Loucy (cell line): ENCODE results near the gene OR1N2.

ENCODE experiments used
- H2AFZ ChIP-seq: fragments of 200-600 bp; sonication (generic); 2 replicates; pipeline ENCODE4 v1.6.0; 2016; ENCODE audit warnings: antibody characterized with exemption, mild to moderate bottlenecking, low read length, moderate library complexity
- H3F3A ChIP-seq: fragments of 200-600 bp; 2 replicates; pipeline ENCODE4 v1.6.0; 2016; ENCODE audit warnings: antibody characterized with exemption, low read depth, mild to moderate bottlenecking
- H3K27me3 ChIP-seq: fragments of 200-600 bp; sonication (generic); 2 replicates; pipeline ENCODE4 v1.6.1; 2014; ENCODE audit warnings: low read length, mild to moderate bottlenecking; ENCODE audit not compliant: insufficient read depth, poor library complexity, severe bottlenecking
- H3K36me3 ChIP-seq: fragments of 200-600 bp; sonication (generic); 2 replicates; pipeline ENCODE4 v1.6.1; 2016; ENCODE audit warnings: low read length; ENCODE audit not compliant: insufficient read depth
- H3K4me1 ChIP-seq: fragments of 200-600 bp; sonication (generic); 2 replicates; pipeline ENCODE4 v1.5.1; 2014; ENCODE audit warnings: low read length, mild to moderate bottlenecking; ENCODE audit not compliant: insufficient read depth, poor library complexity, severe bottlenecking
- H3K4me2 ChIP-seq: fragments of 200-600 bp; sonication (generic); 2 replicates; pipeline ENCODE4 v1.6.0; 2014; ENCODE audit warnings: antibody characterized with exemption, low read length, low read depth, mild to moderate bottlenecking; ENCODE audit not compliant: poor library complexity, severe bottlenecking
- H3K4me3 ChIP-seq: fragments of 200-600 bp; sonication (generic); 2 replicates; pipeline ENCODE4 v1.5.1; 2014; ENCODE audit warnings: low read length, mild to moderate bottlenecking, mixed read lengths; ENCODE audit not compliant: poor library complexity, severe bottlenecking
- H3K79me2 ChIP-seq: fragments of 200-600 bp; sonication (generic); 2 replicates; pipeline ENCODE4 v1.6.1; 2014; ENCODE audit warnings: low read length; ENCODE audit not compliant: insufficient read depth
- H3K9ac ChIP-seq: fragments of 200-600 bp; sonication (generic); 2 replicates; pipeline ENCODE4 v1.6.0; 2014; ENCODE audit warnings: mild to moderate bottlenecking, low read depth, low read length, moderate library complexity; ENCODE audit not compliant: poor library complexity, severe bottlenecking
- H3K9me2 ChIP-seq: fragments of 200-600 bp; sonication (generic); replicated peaks from 2 replicates; pipeline ENCODE4 v1.6.1; 2016; ENCODE audit warnings: low read depth, low read length, mixed read lengths
- H3K9me3 ChIP-seq: fragments of 200-600 bp; sonication (generic); 2 replicates; pipeline ENCODE4 v1.6.1; 2014; ENCODE audit warnings: mild to moderate bottlenecking, antibody characterized with exemption, low read length, low read depth; ENCODE audit not compliant: insufficient read depth
- H4K20me1 ChIP-seq: fragments of 200-600 bp; sonication (generic); 2 replicates; pipeline ENCODE4 v1.6.0; 2014; ENCODE audit warnings: antibody characterized with exemption, low read length, mild to moderate bottlenecking; ENCODE audit not compliant: insufficient read depth, poor library complexity, severe bottlenecking
- CTCF ChIP-seq: fragments of 200-600 bp; sonication (generic); conservative IDR thresholded peaks from 2 replicates; pipeline ENCODE4 v1.5.1; 2014; ENCODE audit warnings: mild to moderate bottlenecking, antibody characterized with exemption, low read length
- EZH2phosphoT487 ChIP-seq: fragments of 200-600 bp; IDR thresholded peaks from 2 replicates; pipeline ENCODE4 v1.6.1; 2018; ENCODE audit warnings: antibody characterized with exemption, mild to moderate bottlenecking, moderate library complexity, borderline replicate concordance

OR1N2 gene

GRCh38 chr9:122538757-122539156, 14.2 kb upstream of the OR1N2 start:
- Histone ChIP-seq H4K20me1 (no peaks in the 10 kb centered on the region), H3K79me2 (no peaks in the 10 kb centered on the region), H3K27me3 (no peaks in the 10 kb centered on the region), H3K9ac (no peak overlapping the region), H3K9me3 (no peaks in the 10 kb centered on the region), H3K4me2 (no peak overlapping the region), H3K4me1 (no peaks in the 10 kb centered on the region), H3K36me3 (no peaks in the 10 kb centered on the region), H3K9me2 (no peaks in the 10 kb centered on the region), H3K4me3 (no peak overlapping the region), H2AFZ (no peak overlapping the region), H3F3A (no peaks in the 10 kb centered on the region)
- no peak for TF ChIP-seq CTCF
- TF ChIP-seq EZH2phosphoT487, result no peak

GRCh38 chr9:122546196-122546595, 6.7 kb upstream of the OR1N2 start:
- H3K27me3 ChIP-seq, result no peaks in the 10 kb centered on the region
- no peaks in the 10 kb centered on the region for H3K9me3 ChIP-seq
- H3K79me2 ChIP-seq, result no peaks in the 10 kb centered on the region
- H2AFZ ChIP-seq, result no peak overlapping the region
- H3K9me2 ChIP-seq, result no peaks in the 10 kb centered on the region
- no peak for TF ChIP-seq EZH2phosphoT487
- TF ChIP-seq CTCF, result no peak
- no peak overlapping the region for H3K4me2 ChIP-seq
- H3K36me3 ChIP-seq, result no peaks in the 10 kb centered on the region
- no peaks in the 10 kb centered on the region for H3F3A ChIP-seq
- no peak overlapping the region for H3K4me3 ChIP-seq
- no peaks in the 10 kb centered on the region for H4K20me1 ChIP-seq
- H3K4me1 ChIP-seq, result no peaks in the 10 kb centered on the region
- no peak overlapping the region for H3K9ac ChIP-seq

- no peak overlapping the region for H3K4me3 ChIP-seq
Observed at GRCh38 chr9:122551371-122551770, 1.5 kb upstream of the OR1N2 start.

More at GRCh38 chr9:122551371-122551770, 1.5 kb upstream of the OR1N2 start:
- Histone ChIP-seq H3K9me3 (no peaks in the 10 kb centered on the region), H3K4me2 (no peak overlapping the region), H3K9ac (no peak overlapping the region), H4K20me1 (no peaks in the 10 kb centered on the region), H3K9me2 (no peaks in the 10 kb centered on the region), H3K4me1 (no peaks in the 10 kb centered on the region), H2AFZ (no peak overlapping the region), H3K36me3 (no peaks in the 10 kb centered on the region), H3K27me3 (peaks cover 8% of the 10 kb centered on the region), H3F3A (no peaks in the 10 kb centered on the region), H3K79me2 (no peaks in the 10 kb centered on the region)
- TF ChIP-seq EZH2phosphoT487 (no peak), CTCF (no peak)
